Stimulated activated CD4-positive, alpha-beta T cell treated with anti-CD3 and anti-CD28 coated beads, Interleukin-15, amount 100 ng/mL, for 48 hours (primary cell): ENCODE data around the gene ZNF552.
"Not testable (repeated sequence)": the region's sequence is repeated elsewhere in the genome, so short reads cannot be mapped to it uniquely, and the experiment has no call there.

ENCODE experiments used
- DNase-seq, 2 donors: peaks; one replicate each; pipeline ENCODE4 v3.0.0-alpha.2; 2020; ENCODE audit warnings: low read depth in 2 of 2

Gene ZNF552

GRCh38 chr19:57818378-57818777 lies 3.7 kb upstream of the ZNF552 start:
- no peak for DNase-seq

GRCh38 chr19:57817976-57818375 lies 3.3 kb upstream of the ZNF552 start:
- no peak for DNase-seq

DNA sequence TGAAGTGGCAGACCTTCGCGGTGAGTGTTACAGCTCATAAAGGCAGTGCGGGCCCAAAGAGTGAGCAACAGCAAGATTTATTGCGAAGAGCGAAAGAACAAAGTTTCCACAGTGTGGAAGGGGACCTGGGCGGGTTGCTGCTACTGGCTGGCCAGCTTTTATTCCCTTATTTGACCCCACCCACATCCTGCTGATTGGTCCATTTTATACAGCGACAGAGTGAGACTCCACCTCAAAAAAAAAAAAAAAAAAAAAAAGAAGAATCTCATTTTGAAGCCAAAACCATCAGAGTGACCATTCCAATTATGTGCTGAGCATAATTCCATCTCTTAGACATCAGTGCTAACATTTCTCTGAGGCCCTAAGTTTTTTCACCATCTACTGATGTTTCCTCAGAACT lies 1.9 kb upstream of the ZNF552 start:
- no peak for DNase-seq

GRCh38 chr19:57815247-57816075 lies 748 bp upstream of the ZNF552 start:
- no peak for DNase-seq

GRCh38 chr19:57813919-57814504 lies 701 bp downstream of the ZNF552 start:
- no peak for DNase-seq

GRCh38 chr19:57812975-57813820 lies 1.5 kb downstream of the ZNF552 start:
- not testable (repeated sequence) for DNase-seq

- DNase-seq: no peak
Observed at GRCh38 chr19:57812226-57812625, 2.5 kb downstream of the ZNF552 start.

- DNase-seq: not testable (repeated sequence)
Observed at GRCh38 chr19:57810410-57811295, 4.1 kb downstream of the ZNF552 start.

GRCh38 chr19:57807541-57807940 lies 7.2 kb downstream of the ZNF552 start:
- no peak for DNase-seq

- no peak for DNase-seq
Observed at GRCh38 chr19:57803594-57804325, 11.0 kb downstream of the ZNF552 start.

DNA sequence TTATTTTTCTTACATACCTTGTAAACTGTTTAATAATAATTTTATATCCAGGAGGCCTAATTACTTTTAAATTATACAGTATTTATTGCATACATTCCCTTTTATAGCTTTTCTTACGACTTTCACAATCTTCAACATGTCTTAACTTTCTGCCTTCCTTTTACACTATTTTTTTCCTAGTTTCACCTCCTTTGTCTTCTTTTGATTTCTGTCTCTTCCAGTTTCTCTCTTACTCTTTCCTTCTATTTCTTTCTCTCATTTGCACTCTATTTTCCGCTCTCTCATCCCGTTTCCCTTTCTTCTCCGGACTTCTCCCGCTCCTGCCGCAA lies 11.5 kb downstream of the ZNF552 start:
- no peak for DNase-seq

GRCh38 chr19:57802269-57802668 lies 12.4 kb downstream of the ZNF552 start:
- DNase-seq: no peak

GRCh38 chr19:57800696-57801095 lies 14.0 kb downstream of the ZNF552 start:
- no peak for DNase-seq

DNA sequence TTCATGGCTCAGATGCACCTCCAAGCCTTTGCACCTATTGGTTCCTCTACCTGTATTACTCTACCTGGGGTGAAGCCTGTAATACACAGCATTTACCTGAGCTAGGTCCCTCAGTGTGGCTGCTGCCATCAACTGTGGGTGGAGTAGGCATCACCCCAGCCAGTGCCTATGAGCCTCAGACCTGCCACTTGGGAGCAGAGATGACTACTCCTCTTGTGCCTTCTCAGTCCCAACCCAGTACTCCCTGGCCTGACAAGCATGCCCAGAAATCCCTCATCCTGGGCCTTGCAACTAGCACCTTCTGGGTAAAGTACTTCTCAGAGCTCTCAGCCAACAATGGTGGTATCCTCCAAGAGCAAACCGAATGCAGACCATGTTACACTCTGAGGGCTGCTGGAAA lies 18.1 kb downstream of the ZNF552 start:
- not testable (repeated sequence) for DNase-seq

GRCh38 chr19:57789288-57789687 lies 25.4 kb downstream of the ZNF552 start:
- DNase-seq: no peak

- no peak for DNase-seq
Observed at GRCh38 chr19:57788114-57788692, 26.5 kb downstream of the ZNF552 start.

DNA sequence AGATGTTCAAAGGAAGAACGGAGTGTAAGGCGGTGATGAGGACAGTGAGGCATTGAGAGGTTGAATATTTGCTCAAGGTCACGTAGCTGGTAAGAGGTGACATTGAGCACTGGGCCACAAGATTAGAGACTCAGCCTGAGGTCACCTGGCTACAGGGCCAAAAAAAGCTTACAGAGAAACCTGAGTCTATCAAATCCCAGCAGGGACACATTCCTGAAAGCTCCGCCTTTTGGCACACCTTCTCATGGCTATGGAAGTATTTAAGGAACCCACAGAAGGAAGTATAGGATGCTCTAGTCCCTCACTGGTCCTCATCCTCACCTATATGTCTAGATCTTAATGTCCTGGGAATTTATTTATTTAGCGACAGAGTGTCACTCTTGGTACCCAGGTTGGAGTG lies 27.8 kb downstream of the ZNF552 start:
- DNase-seq: no peak

DNA sequence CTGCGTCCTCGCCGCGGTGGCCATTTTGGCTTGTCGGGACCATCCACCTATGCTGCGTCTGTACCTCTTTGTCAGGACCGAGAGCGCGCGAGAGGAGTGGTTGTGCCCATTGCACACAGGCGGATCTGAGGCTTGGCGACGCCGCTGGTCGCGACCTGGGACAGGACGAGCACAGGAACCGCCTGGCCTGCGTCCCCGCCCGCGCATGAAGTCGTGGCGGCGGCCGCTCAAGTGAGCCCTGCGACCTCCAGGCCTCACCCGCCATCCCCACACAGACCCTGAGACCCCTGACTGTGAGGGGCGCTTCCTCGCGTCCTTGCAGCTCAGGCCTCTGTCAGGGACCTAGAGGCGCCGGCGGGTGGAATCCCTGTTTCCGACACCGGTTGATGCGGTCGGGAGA lies 28.4 kb downstream of the ZNF552 start:
- DNase-seq: no peak

DNA sequence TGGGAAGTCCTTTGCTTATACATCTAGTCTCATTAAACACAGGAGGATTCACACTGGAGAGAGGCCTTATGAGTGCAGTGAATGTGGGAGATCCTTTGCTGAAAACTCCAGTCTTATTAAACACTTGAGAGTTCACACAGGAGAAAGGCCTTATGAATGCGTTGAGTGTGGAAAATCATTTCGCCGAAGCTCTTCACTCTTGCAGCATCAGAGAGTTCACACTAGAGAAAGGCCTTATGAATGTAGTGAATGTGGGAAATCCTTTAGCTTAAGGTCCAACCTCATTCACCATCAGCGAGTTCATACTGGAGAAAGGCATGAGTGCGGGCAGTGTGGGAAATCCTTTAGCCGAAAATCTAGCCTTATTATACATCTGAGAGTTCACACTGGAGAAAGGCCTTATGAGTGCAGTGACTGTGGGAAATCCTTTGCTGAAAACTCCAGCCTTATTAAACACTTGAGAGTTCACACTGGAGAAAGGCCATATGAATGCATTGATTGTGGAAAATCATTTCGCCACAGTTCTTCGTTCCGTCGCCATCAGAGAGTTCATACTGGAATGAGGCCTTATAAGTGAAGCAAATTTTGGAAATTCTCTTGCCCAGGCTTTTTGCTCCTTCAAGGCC lies 35.4 kb downstream of the ZNF552 start:
- no peak for DNase-seq

GRCh38 chr19:57778336-57778735 lies 36.4 kb downstream of the ZNF552 start:
- DNase-seq: no peak
